ENCODE data around the gene WDR75.

WDR75 gene

DNA sequence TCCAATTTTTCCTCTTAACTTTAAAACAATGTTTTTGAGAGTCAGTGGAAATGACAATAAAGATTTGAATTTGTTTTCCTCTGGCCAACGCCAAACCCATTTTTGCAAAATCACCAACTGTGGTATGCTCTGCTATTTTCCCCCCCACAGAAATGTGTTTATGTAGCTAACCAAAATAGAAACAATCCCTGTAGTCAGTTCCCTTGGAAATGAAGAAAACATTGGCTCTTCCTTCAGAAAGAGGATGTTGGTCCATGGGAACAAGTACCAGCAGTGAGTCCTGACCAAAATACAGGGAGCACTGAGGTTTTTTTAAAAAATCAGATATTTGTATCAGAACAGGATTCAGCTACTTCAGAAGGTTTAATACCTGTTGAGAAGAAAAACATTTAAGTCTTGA lies 74.0 kb downstream of the WDR75 start:
- no CpG with 5 or more reads among the region's 1 CpG for WGBS, 2 donors (ENCODE audit: extremely low coverage in 2 of 2, insufficient read length in 2 of 2, insufficient replicate concordance in 1 of 2)
- Histone ChIP-seq H3K4me2 (ENCODE audit: insufficient read depth, low read length, poor library complexity, severe bottlenecking) (no peak overlapping the region), H2BK5ac (ENCODE audit: low read length) (no peak overlapping the region), H3K27me3 (ENCODE audit: control insufficient read depth in 3 of 3, insufficient read depth in 3 of 3, low read depth in 1 of 3, low read length in 3 of 3) (no peaks in the 10 kb centered on the region), H3K36me3 (replicated peaks in 1 of 2; ENCODE audit: control insufficient read depth in 2 of 2, insufficient read depth in 2 of 2, low read length in 2 of 2) (no peaks in the 10 kb centered on the region), H2AK5ac (ENCODE audit: low read depth, low read length) (no peak overlapping the region), H3K9ac (ENCODE audit: low read depth, low read length, poor library complexity) (no peak overlapping the region), H4K8ac (ENCODE audit: low read depth, low read length) (no peak overlapping the region), H3K18ac (ENCODE audit: low read length) (no peak overlapping the region), H2BK120ac (ENCODE audit: low read depth, low read length) (no peak overlapping the region), H3K14ac (ENCODE audit: low read length) (no peak overlapping the region), H4K91ac (ENCODE audit: low read depth, low read length, poor library complexity) (no peak overlapping the region), H2BK12ac (ENCODE audit: low read length) (no peak overlapping the region), H3K4me1 (ENCODE audit: control insufficient read depth in 2 of 2, insufficient read depth in 1 of 2, low read depth in 1 of 2, low read length in 2 of 2) (no peaks in the 10 kb centered on the region), H3K4ac (ENCODE audit: low read length) (no peak overlapping the region), H3K9me3 (replicated peaks in 1 of 2; ENCODE audit: control insufficient read depth in 2 of 2, insufficient read depth in 1 of 2, low read depth in 1 of 2, low read length in 2 of 2) (no peaks in the 10 kb centered on the region), H3K23ac (ENCODE audit: low read depth, low read length, poor library complexity) (no peak overlapping the region), H3K27ac (replicated peaks; ENCODE audit: low read length) (no peak overlapping the region), H3K4me3 (ENCODE audit: low read length in 2 of 2) (no peak overlapping the region), H2BK15ac (ENCODE audit: low read length) (no peak overlapping the region), H3K79me1 (ENCODE audit: low read depth, low read length) (no peaks in the 10 kb centered on the region), H2AFZ (ENCODE audit: low read length) (no peak overlapping the region)
- no peak for DNase-seq (ENCODE audit: low spot score)

DNA sequence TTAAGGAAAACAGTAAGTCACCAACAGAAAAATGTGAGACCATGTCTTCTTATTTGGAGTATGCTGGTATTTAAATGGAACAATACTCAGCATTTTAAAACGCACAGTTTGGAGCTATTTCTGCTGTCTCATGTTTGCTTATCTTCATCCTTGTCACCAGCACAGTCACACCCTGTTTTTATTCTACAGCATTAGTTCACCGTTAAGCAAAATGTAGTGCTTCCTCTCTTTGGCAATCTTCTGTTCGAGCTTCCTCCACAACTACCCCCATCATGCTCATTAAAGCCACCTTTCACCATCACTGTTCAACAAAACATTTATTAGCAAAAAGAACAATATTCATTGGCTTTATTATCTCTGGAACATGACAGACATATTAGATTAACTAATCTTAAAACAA lies 75.3 kb downstream of the WDR75 start:
- Histone ChIP-seq H3K9me3 (replicated peaks in 1 of 2; ENCODE audit: control insufficient read depth in 2 of 2, insufficient read depth in 1 of 2, low read depth in 1 of 2, low read length in 2 of 2) (no peaks in the 10 kb centered on the region), H3K14ac (ENCODE audit: low read length) (no peak overlapping the region), H3K27me3 (ENCODE audit: control insufficient read depth in 3 of 3, insufficient read depth in 3 of 3, low read depth in 1 of 3, low read length in 3 of 3) (no peaks in the 10 kb centered on the region), H3K23ac (ENCODE audit: low read depth, low read length, poor library complexity) (no peak overlapping the region), H3K36me3 (replicated peaks in 1 of 2; ENCODE audit: control insufficient read depth in 2 of 2, insufficient read depth in 2 of 2, low read length in 2 of 2) (no peaks in the 10 kb centered on the region), H3K4me3 (ENCODE audit: low read length in 2 of 2) (no peak overlapping the region), H2BK12ac (ENCODE audit: low read length) (no peak overlapping the region), H3K9ac (ENCODE audit: low read depth, low read length, poor library complexity) (no peak overlapping the region), H2AK5ac (ENCODE audit: low read depth, low read length) (no peak overlapping the region), H3K18ac (ENCODE audit: low read length) (no peak overlapping the region), H3K4me1 (ENCODE audit: control insufficient read depth in 2 of 2, insufficient read depth in 1 of 2, low read depth in 1 of 2, low read length in 2 of 2) (no peaks in the 10 kb centered on the region), H3K4ac (ENCODE audit: low read length) (no peak overlapping the region), H3K27ac (replicated peaks; ENCODE audit: low read length) (no peak overlapping the region), H4K8ac (ENCODE audit: low read depth, low read length) (no peak overlapping the region), H2BK15ac (ENCODE audit: low read length) (no peak overlapping the region), H2AFZ (ENCODE audit: low read length) (no peak overlapping the region), H2BK5ac (ENCODE audit: low read length) (no peak overlapping the region), H3K79me1 (ENCODE audit: low read depth, low read length) (no peaks in the 10 kb centered on the region), H2BK120ac (ENCODE audit: low read depth, low read length) (no peak overlapping the region), H4K91ac (ENCODE audit: low read depth, low read length, poor library complexity) (no peak overlapping the region), H3K4me2 (ENCODE audit: insufficient read depth, low read length, poor library complexity, severe bottlenecking) (no peak overlapping the region)
- no peak for DNase-seq (ENCODE audit: low spot score)
- WGBS, 2 donors (ENCODE audit: extremely low coverage in 2 of 2, insufficient read length in 2 of 2, insufficient replicate concordance in 1 of 2), result no CpG with 5 or more reads among the region's 3 CpGs

GRCh38 chr2:189517847-189518535 lies 76.7 kb downstream of the WDR75 start:
- H3K14ac ChIP-seq (ENCODE audit: low read length), result no peak overlapping the region
- H2BK15ac ChIP-seq (ENCODE audit: low read length), result no peak overlapping the region
- H4K91ac ChIP-seq (ENCODE audit: low read depth, low read length, poor library complexity), result no peak overlapping the region
- no peak overlapping the region for H3K23ac ChIP-seq (ENCODE audit: low read depth, low read length, poor library complexity)
- H2BK5ac ChIP-seq (ENCODE audit: low read length), result no peak overlapping the region
- no peak overlapping the region for H2AK5ac ChIP-seq (ENCODE audit: low read depth, low read length)
- no peak overlapping the region for H3K4me3 ChIP-seq (ENCODE audit: low read length in 2 of 2)
- DNase-seq (ENCODE audit: low spot score), result no peak
- H2BK12ac ChIP-seq (ENCODE audit: low read length), result no peak overlapping the region
- H3K4me2 ChIP-seq (ENCODE audit: insufficient read depth, low read length, poor library complexity, severe bottlenecking), result no peak overlapping the region
- H4K8ac ChIP-seq (ENCODE audit: low read depth, low read length), result no peak overlapping the region
- peaks cover 0 to 2% of the 10 kb centered on the region in 2 donors for H3K4me1 ChIP-seq (ENCODE audit: control insufficient read depth in 2 of 2, insufficient read depth in 1 of 2, low read depth in 1 of 2, low read length in 2 of 2)
- H3K4ac ChIP-seq (ENCODE audit: low read length), result no peak overlapping the region
- H3K9ac ChIP-seq (ENCODE audit: low read depth, low read length, poor library complexity), result no peak overlapping the region
- WGBS, 2 donors (ENCODE audit: extremely low coverage in 2 of 2, insufficient read length in 2 of 2, insufficient replicate concordance in 1 of 2), result no CpG with 5 or more reads among the region's 6 CpGs
- H2AFZ ChIP-seq (ENCODE audit: low read length), result no peak overlapping the region
- no peak overlapping the region for H3K18ac ChIP-seq (ENCODE audit: low read length)
- no peak overlapping the region for H3K27ac ChIP-seq (replicated peaks; ENCODE audit: low read length)
- no peaks in the 10 kb centered on the region for H3K27me3 ChIP-seq (ENCODE audit: control insufficient read depth in 3 of 3, insufficient read depth in 3 of 3, low read depth in 1 of 3, low read length in 3 of 3)
- no peaks in the 10 kb centered on the region for H3K79me1 ChIP-seq (ENCODE audit: low read depth, low read length)
- H2BK120ac ChIP-seq (ENCODE audit: low read depth, low read length), result no peak overlapping the region
- H3K36me3 ChIP-seq (replicated peaks in 1 of 2; ENCODE audit: control insufficient read depth in 2 of 2, insufficient read depth in 2 of 2, low read length in 2 of 2), result no peaks in the 10 kb centered on the region
- H3K9me3 ChIP-seq (replicated peaks in 1 of 2; ENCODE audit: control insufficient read depth in 2 of 2, insufficient read depth in 1 of 2, low read depth in 1 of 2, low read length in 2 of 2), result no peaks in the 10 kb centered on the region

DNA sequence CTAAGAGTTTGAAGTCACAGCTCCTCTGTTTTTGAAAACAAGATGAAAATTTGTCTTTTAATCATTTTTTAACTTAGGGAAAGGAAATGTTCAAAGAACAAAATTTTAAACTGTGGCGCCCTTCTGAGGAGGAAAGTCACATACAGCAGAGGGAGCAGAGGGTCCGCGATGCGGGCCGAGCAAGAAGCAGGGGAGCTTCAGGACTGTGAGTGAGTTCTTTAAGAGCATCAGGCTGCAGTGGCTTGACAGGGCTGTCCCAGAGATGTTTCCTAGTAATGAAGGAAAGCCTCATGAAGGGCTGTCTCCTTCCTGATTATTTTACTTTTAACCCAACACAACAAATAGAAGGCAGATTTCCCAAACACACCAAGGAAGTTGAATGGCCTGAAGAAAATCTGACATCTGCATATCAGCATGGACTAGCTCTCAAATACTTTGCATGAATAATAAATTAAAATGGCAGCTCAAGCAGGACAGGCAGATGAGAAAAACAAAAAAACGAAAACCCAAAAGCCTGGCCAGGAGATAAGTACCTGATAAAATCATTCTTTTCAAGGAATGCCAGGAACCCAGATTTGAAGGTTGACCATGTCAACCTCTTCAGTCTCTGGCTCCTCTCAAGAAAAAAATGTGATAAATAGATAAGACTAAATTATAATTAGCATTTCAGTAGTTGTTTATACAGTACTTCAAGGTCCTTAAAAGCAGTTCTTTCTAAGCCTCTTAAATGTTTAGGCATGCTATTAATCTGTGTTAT lies 78.5 kb downstream of the WDR75 start:
- Histone ChIP-seq H3K14ac (ENCODE audit: low read length) (no peak overlapping the region), H2AFZ (ENCODE audit: low read length) (peak overlapping the region; percentile 5), H2BK12ac (ENCODE audit: low read length) (no peak overlapping the region), H3K4me3 (ENCODE audit: low read length in 2 of 2) (no peak overlapping the region), H4K91ac (ENCODE audit: low read depth, low read length, poor library complexity) (no peak overlapping the region), H4K8ac (ENCODE audit: low read depth, low read length) (no peak overlapping the region), H2AK5ac (ENCODE audit: low read depth, low read length) (no peak overlapping the region), H3K4ac (ENCODE audit: low read length) (no peak overlapping the region), H3K9me3 (replicated peaks in 1 of 2; ENCODE audit: control insufficient read depth in 2 of 2, insufficient read depth in 1 of 2, low read depth in 1 of 2, low read length in 2 of 2) (no peaks in the 10 kb centered on the region), H2BK15ac (ENCODE audit: low read length) (no peak overlapping the region), H3K27ac (replicated peaks; ENCODE audit: low read length) (no peak overlapping the region), H3K18ac (ENCODE audit: low read length) (no peak overlapping the region), H3K4me1 (ENCODE audit: control insufficient read depth in 2 of 2, insufficient read depth in 1 of 2, low read depth in 1 of 2, low read length in 2 of 2) (peaks cover 0 to 4% of the 10 kb centered on the region in 2 donors), H3K4me2 (ENCODE audit: insufficient read depth, low read length, poor library complexity, severe bottlenecking) (no peak overlapping the region), H2BK5ac (ENCODE audit: low read length) (no peak overlapping the region), H3K23ac (ENCODE audit: low read depth, low read length, poor library complexity) (no peak overlapping the region), H3K9ac (ENCODE audit: low read depth, low read length, poor library complexity) (no peak overlapping the region), H3K79me1 (ENCODE audit: low read depth, low read length) (no peaks in the 10 kb centered on the region), H3K36me3 (replicated peaks in 1 of 2; ENCODE audit: control insufficient read depth in 2 of 2, insufficient read depth in 2 of 2, low read length in 2 of 2) (no peaks in the 10 kb centered on the region), H2BK120ac (ENCODE audit: low read depth, low read length) (no peak overlapping the region), H3K27me3 (ENCODE audit: control insufficient read depth in 3 of 3, insufficient read depth in 3 of 3, low read depth in 1 of 3, low read length in 3 of 3) (no peaks in the 10 kb centered on the region)
- WGBS, 2 donors (ENCODE audit: extremely low coverage in 2 of 2, insufficient read length in 2 of 2, insufficient replicate concordance in 1 of 2), result no CpG with 5 or more reads among the region's 6 CpGs
- no peak for DNase-seq (ENCODE audit: low spot score)
